NCI-H2029 treated with DMSO at 0.1 percent for 48 hours (cell line): ENCODE data around the gene SPINK7.
"Not testable (repeated sequence)": the region's sequence is repeated elsewhere in the genome, so short reads cannot be mapped to it uniquely, and the experiment has no call there.

Experiments used
- DNase-seq: peaks from one replicate; lab custom pipeline; 2025; lab: John Stamatoyannopoulos, UW

SPINK7 gene

DNA sequence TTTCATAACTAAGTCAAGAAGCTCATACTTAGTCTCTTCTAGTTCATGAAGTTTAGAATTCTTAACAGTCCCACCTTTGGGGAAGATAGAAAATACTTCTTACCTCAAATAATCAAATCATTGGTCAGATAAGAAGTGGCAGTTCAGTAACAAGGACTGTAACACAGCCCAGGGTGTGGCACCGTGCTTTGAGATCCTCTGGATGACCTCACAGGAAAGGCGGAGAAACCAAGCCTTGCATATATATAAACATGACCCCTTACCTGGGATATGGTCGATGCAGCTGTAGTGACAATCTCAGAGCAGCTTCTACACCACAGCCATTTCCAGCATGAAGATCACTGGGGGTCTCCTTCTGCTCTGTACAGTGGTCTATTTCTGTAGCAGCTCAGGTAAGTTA, at the start of gene SPINK7:
TSS of gene SPINK7 (plus strand) at position 271 of the 400 bp plus-strand sequence. CDS start at position 332, 61 bp downstream.
- DNase-seq = no peak

DNA sequence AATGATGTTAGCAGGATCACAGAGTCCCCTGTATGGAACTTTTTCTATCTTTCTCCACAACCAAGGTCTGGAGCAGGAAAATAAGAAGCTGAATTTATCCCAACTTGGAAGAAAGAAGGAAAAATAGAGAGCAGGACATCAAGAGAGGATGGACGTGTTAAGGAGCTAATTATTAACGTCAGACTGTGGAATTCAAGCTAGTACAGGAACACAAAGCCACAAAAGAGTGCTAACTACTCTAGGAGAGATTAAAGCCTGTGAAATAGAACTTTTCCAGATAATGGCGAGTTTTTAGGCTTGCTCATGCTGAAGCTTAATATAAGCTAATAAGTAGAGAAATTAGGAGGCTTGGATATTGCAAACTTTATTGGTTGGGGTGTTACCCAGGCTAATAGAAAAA, 44.3 kb upstream of the SPINK7 start:
- no peak for DNase-seq

DNA sequence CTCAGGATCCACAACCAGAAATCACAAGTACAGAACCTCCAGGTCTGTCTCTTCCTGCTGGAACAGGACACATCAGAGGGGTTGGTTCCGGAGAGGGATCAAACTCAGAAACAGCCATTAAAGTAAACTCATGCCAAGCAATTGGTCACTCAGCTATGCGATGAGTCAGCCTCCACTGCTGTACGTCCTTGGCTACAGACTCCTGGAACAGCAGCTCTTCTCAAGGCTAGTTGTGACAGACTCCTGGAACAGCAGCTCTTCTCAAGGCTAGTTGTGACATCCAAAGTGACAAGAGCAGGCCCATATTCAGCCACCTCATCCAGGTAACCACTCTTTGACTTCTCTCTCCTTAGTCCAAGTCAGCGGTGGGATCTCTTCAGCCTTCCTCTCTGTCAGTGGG, 43.7 kb upstream of the SPINK7 start, which contains the start of gene SPINK13:
TSS of gene SPINK13 (plus strand) at position 229 of the 400 bp plus-strand sequence. CDS start 1,279 bp downstream, outside the sequence.
- DNase-seq = no peak

DNA sequence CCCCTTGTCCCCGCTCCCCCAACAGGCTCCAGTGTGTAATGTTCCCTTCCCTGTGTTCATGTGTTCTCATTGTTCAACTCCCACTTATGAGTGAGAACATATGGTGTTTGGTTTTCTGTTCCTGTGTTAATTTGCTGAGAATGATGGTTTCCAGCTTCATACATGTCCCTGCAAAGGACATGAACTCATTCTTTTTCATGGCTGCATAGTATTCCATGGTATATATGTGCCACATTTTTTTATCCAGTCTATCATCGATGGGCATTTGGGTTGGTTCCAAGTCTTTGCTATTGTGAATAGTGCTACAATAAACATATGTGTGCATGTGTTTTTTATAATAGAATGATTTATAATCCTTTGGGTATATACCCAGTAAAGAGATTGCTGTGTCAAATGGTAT, 37.1 kb upstream of the SPINK7 start:
- not testable (repeated sequence) for DNase-seq

DNA sequence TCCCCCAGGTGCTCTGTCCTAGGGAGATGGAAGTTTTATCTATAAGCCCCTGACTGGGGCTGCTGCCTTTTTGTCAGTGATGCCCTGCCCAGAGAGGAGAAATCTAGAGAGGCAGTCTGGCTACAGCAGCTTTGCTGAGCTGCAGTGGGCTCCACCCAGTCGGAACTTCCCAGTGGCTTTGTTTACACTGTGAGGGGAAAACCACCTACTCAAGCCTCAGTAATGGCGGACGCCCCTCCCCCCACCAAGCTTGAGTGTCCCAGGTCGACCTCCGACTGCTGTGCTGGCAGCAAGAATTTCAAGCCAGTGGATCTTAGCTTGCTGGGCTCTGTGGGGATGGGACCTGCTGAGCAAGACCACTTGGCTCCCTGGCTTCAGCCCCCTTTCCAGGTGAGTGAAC, 31.3 kb upstream of the SPINK7 start:
- not testable (repeated sequence) for DNase-seq

DNA sequence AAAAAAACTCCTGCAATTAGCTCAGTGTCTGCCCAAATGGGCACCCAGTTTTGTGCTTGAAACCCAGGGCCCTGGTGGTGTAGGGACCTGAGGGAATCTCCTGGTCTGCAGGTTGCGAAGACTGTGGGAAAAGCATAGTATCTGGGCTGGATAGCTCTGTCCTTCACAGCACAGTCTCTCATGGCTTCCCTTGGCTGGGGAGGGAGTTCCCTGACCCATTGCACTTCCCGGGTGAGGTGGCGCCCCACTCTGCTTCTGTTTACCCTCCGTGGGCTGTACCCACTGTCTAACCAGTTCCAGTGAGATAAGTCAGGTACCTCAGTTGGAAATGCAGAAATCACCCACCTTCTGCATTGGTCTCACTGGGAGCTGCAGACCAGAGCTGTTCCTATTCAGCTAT, 30.9 kb upstream of the SPINK7 start:
- not testable (repeated sequence) for DNase-seq

DNA sequence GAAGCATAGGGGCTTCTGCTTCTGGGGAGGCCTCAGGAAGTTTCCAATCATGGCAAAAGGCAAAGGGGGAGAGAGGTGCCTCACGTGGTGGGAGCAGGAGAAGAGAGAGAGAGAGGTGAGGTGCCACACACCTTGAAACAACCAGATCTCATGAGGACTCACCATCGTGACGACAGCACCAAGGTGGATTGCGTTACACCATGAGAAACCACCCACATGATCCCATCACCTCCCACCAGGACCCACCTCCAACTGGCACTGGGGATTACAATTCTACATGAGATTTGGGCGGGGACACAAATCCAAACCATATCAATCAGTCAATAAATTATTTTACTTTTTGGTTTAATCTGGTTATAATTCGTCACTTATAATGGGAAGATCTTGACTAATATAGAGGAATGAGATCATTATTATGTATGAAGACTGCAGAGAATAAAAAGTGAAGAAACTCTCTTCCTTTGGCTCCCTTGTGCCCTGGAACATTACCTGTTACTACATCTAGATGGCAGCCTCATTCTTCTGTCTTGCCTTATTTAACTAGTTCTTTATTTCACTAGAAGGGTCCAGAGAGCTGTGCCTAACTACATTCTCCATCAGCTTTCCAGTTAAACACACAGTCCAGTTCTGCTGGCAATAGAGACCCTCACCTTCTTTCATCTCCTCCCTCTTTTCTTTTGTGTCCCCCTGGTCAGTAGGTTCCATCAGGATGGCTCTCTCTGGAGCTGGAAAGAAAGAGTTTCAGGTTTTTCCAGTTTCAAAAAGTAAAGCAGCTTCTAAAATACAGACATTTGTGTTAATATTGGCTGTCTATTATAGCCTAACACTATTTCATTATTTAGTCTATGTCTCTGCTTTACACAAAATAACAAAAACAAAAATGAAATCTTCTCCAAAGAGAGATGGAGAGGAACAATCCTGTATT, 21.7 kb upstream of the SPINK7 start:
- DNase-seq = peak; percentile 8

DNA sequence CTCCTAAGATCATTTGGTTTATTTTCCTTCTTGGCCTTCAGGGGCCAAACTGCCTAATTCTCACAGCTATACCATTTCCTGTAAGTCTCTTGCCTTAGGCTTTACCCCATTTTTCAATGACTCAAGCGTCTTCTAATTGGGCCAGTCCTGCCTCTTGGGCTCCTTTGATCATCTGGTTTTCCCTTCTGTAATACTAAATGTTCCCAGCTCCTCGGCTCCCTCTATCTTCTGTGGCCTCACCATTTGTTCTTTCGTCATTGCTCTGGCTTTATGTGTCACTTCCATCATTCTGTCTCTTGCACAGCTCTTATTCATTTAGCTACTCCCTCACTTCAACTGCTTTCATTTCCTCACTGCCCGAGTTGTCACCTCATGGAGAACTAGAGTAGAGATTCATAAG, 14.5 kb upstream of the SPINK7 start:
- no peak for DNase-seq

DNA sequence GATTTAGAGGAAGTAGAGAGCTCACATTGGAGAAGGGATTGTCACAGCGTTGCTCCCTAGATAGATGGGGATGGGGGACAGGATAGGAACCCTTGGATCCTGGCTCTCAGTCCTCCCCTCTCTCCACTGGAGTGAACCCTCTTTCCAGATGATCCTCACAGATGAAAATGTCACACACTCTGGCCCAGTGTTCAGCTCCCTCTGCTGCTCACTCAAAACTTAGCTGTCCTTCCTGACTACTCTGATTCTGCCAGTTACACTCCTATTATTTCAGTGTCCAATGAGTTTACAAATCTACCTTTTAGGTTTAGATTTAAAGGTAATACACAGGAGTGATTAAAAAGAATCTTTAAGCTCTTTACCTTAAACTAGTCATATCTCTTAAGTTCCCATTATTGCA, 5.8 kb upstream of the SPINK7 start:
- DNase-seq = no peak

DNA sequence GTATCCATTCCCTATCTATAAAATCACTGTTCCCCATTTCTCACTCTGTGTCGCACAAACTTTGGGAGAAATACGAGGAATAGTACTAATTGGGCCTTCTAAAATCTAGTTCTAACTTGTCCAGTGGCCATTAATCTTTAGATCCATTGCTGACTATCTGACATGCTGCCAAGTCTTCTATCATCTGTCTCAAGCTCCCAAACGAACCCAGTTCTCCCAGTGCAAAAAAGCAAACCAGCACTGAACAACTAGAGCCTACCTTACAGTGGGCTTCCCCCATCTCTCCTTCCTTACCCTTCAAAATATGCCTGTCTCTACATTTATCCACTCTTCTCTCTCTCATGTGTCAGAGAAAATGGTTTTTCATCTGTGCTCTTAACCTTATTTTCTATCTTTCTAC, 3.2 kb upstream of the SPINK7 start:
- DNase-seq = no peak

DNA sequence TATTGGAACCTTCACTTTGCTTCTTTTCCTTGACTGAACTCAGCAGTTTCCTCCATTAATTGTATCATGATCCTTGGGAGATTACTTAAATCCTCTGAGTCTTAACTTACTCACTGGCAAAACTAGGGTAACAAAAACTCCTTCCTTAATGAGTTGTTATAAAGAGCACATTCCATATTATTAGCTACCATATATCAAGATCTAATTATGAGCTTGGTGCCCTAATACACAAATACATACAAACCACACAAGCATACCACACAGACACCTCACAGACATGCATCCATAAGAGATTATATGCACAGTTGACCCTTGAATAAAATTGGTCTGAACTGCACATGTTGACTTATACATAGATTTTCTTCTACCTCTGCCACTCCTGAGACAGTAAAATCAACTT, 2.5 kb upstream of the SPINK7 start:
- DNase-seq = no peak

DNA sequence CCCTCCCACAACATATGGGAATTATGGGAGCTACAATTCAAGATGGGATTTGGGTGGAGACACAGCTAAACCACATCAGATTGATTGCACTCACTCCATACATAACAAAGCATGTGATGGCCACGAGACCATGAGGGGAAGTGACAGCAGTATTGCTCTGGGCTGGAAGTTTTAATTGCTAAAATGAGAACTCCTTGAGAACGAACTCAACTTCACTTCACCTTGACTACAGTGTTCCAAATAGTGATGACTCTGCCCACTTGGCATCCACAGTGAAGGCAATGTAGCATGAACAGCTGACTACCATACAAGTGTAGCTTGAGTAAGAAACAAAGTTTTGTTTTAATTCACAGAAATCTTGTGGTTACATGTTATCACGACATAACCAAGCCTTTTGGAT, 739 bp upstream of the SPINK7 start:
- no peak for DNase-seq

DNA sequence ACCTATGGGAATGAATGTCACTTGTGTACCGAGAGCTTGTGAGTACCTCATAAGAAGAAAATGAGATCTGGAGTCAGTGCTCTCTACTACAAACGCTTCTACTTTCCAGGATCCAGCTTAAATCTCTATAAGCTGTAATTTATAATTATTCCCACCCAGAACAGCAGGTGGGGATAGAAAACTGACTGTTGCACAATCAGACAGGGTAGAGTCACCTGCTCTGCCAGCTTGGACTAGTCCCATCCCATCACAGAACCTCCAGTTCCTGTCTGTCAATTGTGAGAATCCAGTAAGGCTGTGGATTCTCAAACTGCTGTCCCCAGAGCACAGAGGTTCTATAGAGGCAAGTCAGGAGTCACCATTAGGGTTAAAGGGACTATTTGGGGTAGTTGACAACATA, 2.0 kb downstream of the SPINK7 start:
- DNase-seq = no peak

DNA sequence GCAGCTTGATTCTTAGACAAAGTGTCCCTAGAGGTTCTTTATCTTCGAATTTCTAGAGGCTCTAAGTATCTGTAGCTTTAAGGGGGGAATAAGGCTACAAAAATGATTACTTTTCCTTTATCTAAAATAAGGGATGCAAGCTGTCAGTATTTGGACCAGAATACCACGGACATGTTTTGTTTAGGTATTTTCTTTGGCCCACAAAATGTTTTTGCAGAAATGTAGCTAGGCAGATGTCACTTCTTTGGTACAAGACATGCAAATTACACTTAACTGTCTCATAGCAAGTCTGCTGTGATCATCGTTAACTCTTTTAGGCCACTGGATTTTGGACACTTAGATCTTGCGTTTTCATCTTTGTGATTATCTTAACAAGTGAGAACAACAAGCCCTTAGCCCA, 2.5 kb downstream of the SPINK7 start:
- DNase-seq = no peak

DNA sequence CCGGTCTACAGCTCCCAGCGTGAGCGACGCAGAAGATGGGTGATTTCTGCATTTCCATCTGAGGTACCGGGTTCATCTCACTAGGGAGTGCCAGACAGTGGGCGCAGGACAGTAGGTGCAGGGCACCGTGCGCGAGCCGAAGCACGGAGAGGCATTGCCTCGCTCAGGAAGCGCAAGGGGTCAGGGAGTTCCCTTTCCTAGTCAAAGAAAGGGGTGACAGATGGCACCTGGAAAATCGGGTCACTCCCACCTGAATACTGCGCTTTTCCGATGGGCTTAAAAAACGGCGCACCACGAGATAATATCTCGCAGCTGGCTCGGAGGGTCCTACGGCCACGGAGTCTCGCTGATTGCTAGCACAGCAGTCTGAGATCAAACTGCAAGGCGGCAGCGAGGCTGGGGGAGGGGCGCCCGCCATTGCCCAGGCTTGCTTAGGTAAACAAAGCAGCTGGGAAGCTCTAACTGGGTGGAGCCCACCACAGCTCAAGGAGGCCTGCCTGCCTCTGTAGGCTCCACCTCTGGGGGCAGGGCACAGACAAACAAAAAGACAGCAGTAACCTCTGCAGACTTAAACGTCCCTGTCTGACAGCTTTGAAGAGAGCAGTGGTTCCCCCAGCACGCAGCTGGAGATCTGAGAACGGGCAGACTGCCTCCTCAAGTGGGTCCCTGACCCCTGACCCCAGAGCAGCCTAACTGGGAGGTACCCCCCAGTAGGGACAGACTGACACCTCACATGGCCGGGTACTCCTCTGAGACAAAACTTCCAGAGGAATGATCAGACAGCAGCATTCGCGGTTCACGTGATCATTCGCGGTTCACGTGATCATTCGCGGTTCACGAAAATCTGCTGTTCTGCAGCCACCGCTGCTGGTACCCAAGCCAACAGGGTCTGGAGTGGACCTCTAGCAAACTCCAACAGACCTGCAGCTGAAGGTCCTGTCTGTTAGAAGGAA, 8.1 kb downstream of the SPINK7 start:
- not testable (repeated sequence) for DNase-seq

DNA sequence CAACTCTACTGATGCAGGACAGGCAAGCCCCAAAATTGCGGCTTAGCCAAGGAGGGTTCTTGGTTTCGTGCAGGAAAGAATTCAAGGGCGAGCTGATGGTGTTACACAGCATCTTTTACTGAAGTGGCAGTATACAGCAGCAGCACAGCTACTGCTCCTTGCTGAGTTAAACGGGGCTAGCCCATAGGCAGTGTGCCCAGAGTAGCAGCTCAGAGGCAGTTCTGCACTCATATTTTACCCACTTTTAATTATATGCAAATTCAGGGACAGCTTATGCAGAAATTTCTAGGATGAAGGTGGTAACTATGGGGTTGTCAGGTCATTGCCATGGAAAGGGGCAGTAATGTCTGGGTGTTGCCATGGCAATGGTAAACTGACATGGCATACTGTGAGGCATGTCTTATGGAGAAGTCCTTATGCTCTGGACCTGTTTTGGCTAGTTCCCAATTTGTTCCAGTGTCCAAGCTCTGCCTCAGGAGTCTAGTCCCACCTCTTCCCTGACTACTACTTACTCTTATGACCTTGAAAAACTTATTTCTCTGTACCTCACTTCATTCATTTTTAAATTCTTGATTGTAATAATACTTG, 21.1 kb downstream of the SPINK7 start:
- DNase-seq = no peak

DNA sequence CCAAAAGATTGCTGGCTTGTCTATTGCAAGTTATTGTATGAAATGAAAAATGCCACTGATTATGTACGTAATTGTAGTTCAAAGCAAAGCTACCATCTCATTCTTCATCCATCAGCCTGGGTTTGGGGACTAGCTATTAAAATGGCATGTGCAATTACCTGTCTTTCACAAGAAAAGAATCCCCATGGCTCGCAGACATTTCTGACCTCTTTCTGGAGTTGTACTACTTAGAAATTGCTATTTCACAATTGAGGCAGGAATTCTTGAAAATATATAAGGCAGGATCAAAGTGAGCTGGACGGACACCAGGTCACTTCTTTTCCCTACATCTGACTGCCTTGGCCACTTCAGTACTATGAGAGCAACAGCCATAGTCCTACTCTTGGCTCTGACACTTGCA, 23.0 kb downstream of the SPINK7 start, which contains the start of gene SPINK9:
TSS of gene SPINK9 (plus strand) at position 301 of the 400 bp plus-strand sequence. CDS start at position 356, 55 bp downstream.
- DNase-seq = no peak

DNA sequence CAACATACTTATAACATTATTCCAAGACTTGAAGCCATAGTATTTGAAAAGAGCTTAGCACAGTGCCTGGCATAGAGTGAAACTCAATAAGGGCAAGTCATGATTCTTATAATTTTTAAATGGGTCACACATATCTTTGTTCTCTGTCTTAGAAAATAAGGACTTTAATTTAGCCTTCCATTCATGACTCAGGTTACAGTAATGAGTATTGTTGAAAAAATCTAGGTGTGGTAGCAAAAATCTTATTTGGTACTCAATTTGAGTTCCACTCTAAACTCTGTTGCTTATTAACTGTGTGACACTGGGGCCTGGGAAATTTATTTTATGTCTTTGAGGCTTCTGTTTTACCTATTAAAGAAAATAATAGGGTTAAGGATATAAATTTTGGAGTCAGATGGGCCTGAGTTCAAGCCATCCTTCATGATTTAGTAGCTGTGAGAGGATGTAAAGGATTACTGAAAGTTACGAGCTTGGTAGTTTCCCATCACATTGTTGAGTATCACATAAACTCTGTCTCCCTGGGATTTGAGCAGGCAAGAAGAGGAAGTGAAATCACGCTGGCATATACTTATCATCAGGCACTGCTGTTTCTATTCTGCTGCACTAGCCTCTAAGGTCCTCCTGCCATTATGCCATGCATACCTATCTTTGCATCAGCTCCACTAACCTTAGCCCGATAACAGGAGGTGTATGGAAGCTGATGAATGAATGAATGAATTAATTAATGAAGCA, 24.6 kb downstream of the SPINK7 start:
- DNase-seq = no peak

DNA sequence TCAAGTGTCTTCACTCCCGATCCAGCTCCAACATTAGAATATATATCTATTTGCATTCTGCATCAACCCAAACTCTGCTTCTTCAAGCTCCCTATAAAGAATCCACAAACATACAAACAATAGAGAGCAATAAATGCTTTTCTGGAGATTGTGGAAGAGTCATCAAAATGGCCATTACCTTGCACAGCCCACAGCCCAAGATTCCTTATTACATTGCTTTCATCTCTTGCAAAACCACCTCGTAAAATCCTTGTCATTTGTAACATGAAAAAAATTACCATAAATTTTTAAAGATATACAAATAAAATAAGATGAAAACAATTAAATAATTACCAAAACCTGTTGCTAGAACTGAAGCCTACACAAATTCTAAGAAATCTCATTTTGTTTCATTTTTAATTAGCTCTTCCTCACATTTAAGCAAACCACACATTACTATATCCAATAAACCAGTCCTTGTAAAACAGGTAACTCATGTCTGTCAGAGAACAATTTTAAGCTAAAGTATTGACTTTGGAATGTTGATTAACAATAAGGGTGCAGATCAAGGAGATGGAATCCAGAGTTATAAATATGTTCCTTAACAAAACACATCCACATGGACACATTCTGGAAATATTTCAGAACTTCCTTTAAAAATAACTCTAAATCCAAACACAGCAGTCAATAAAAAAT, 30.3 kb downstream of the SPINK7 start:
- no peak for DNase-seq

DNA sequence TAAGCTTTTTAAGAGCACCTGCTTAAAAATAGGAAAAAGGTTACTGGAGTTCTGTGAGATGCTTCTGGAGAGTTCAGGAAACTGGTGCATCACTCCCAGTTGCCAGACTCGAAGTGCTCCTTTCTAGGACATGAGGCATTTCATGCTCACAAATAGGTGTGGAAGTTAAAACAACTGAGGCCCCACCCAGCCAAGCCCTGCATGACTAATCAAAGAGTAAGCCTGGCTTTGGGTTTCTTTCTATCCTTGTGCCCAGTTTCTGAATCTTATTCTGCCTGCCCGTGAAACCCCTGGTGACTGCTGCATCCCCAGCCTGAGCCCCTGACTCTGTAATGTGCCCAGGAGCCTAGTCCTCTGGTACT, 30.8 kb downstream of the SPINK7 start:
- no peak for DNase-seq
